Heart left ventricle (tissue), 16 donors: ENCODE data around the gene ZNF22. TPM values are rescaled to one million over a fixed set of nuclear protein-coding genes. Genes with fewer than 3 reads are reported as not detected.
A peak's percentile ranks its signal among the peaks of the same experiment; 100 is the strongest.

ENCODE experiments used
- ATAC-seq, 4 donors: fragments of 200-7000 bp; cut with Tn5 transposase; one replicate each; pipeline ENCODE4 v1.9.1; 2020 to 2022; ENCODE audit warnings: moderate library complexity in 4 of 4, mild to moderate bottlenecking in 3 of 4, moderate number of reproducible peaks in 1 of 4
- DNase-seq, 5 donors: peaks; one replicate each; pipeline ENCODE4 v3.0.0-alpha.2; 2020
- H3K27ac ChIP-seq, 12 donors: fragments of 200-600 bp; sonication (generic) in 4 of 12; one replicate each; pipeline versions ENCODE4 v1.5.0 to v1.8.0; 2016 to 2022; ENCODE audit warnings: mild to moderate bottlenecking in 2 of 12
- H3K27me3 ChIP-seq, 9 donors: fragments of 200-600 bp; sonication (generic) in 2 of 9; one replicate each; pipeline versions ENCODE4 v1.5.1 to v1.8.0; 2016 to 2022; ENCODE audit warnings: mild to moderate bottlenecking in 3 of 9
- H3K36me3 ChIP-seq, 9 donors: fragments of 200-600 bp; sonication (generic) in 2 of 9; one replicate each; pipeline versions ENCODE4 v1.5.0 to v1.8.0; 2018 to 2022; ENCODE audit warnings: mild to moderate bottlenecking in 2 of 9
- H3K4me1 ChIP-seq, 12 donors: fragments of 200-600 bp; sonication (generic) in 4 of 12; one replicate each; pipeline versions ENCODE4 v1.5.0 to v1.8.0; 2016 to 2022; ENCODE audit warnings: mild to moderate bottlenecking in 3 of 12
- H3K4me3 ChIP-seq, 12 donors: fragments of 200-600 bp; sonication (generic) in 4 of 12; one replicate each; pipeline versions ENCODE4 v1.5.0 to v1.8.0; 2017 to 2022; ENCODE audit warnings: mild to moderate bottlenecking in 9 of 12, moderate library complexity in 4 of 12
- H3K9me3 ChIP-seq, 12 donors: fragments of 200-600 bp; sonication (generic) in 4 of 12; one replicate each; pipeline versions ENCODE4 v1.5.0 to v1.8.0; 2016 to 2022; ENCODE audit warnings: mild to moderate bottlenecking in 1 of 12
- CTCF ChIP-seq, 12 donors: fragments of 200-600 bp; sonication (generic) in 4 of 12; IDR thresholded peaks; one replicate each; pipeline versions ENCODE4 v1.5.0 to v1.8.0; 2018 to 2022; ENCODE audit warnings: antibody characterized with exemption in 12 of 12, mild to moderate bottlenecking in 5 of 12
- POLR2A ChIP-seq, 2 donors: fragments of 450-650 bp; IDR thresholded peaks; one replicate each; pipeline ENCODE4 v1.6.1; 2017; ENCODE audit warnings: antibody characterized with exemption in 2 of 2, mild to moderate bottlenecking in 2 of 2, moderate library complexity in 2 of 2
- WGBS, 4 donors: extraction: QIAGEN DNeasy Blood & Tissue Kit in 2 of 4; methylation state at CpG; one replicate each; pipeline versions ENCODE4 v1.1.5 to v1.1.7; 2013 to 2018; 5-methylcytosine and 5-hydroxymethylcytosine counted together
- intact Hi-C, 10 donors: fragments of 100-400 bp; cut with DNase I; formaldehyde crosslinking; loops; one replicate each; pipeline versions ENCODE4 v1.11.1 to v1.14.2; 2022
- polyA plus RNA-seq, 2 donors: library from polyadenylated mRNA; stranded (reverse); fragments of 200-250 nt; gene quantifications; one replicate each; pipeline ENCODE4 v1.2.3, GENCODE V29; 2013
- total RNA-seq, 9 donors: library from RNA; depleted of rRNA in 2 of 9; stranded (reverse); fragments of >200 nt in 2 of 9; fragmentation: NEBNext Ultra II Directional in 3 of 9; extraction: Animal tissue kit (Norgen Biotek cat#: 25700) in 3 of 9; gene quantifications; one replicate each; pipeline versions ENCODE4 v1.1.0 to v1.2.4, GENCODE V29; 2016 to 2023
- donor health status: ischemic (EF 13 %, LVEDD 7.1; RV severe dilation, severe dysfunction).
- donor health status: healthy with polysubstance abuse.
- donor health status: DM: no; HTN: yes; CAD: no.
- donor health status: DM: no; HTN: no; CAD: no.
- donor health status: ischemic (EF 25% LVEDD 6.9; RV normal size, moderate dysfunction).
- donor health status: ischemic (EF 25% LVEDD 5.7; RV mildly dilated, moderate dysfunction).
- donor health status: healthy.
- donor health status: DM: yes; HTN: yes; CAD: no.
- donor health status: ischemic (EF 35%, LVEDD 5.7; RV mildly dilated, moderate dysfunction).
- donor health status: nonischemic (EF 11% LVEDD 7.7; RV severe dilation, severe dysfunction).
- donor health status: DM: yes; HTN: yes; CAD: no.
- donor health status: PGD.
- donor health status: ischemic (EF 29% LVEDD 5.4; RV normal size, mild dysfunction).
- donor health status: nonischemic (EF 23%, LVEDD 6.1; RV moderate dilation, normal function).

ZNF22 gene
- total and polyA plus RNA-seq, 11 donors: 12.6 to 17.5 (median 14.6) TPM

- H3K27ac ChIP-seq: peak overlapping the region in 8 of 12 donors; percentile 14 to 97 (median 86)
- DNase-seq: no peak
- intact Hi-C loops: loop anchor here in 4 of 10 donors (2.0 to 10.0 kb wide), 4 partner anchors 39 to 1297 kb away; no protein-coding TSS in a partner anchor
- H3K36me3 ChIP-seq: peaks cover 0 to 60% (median 41%) of the 10 kb centered on the region in 9 donors
- TF ChIP-seq POLR2A (IDR thresholded peaks at IDR 0.05) (no peak), CTCF (IDR thresholded peaks at IDR 0.05) (no peak)
- H3K27me3 ChIP-seq: no peaks in the 10 kb centered on the region
- no peak for ATAC-seq
- H3K9me3 ChIP-seq: no peaks in the 10 kb centered on the region
- no peak overlapping the region for H3K4me3 ChIP-seq
- 95 to 96% (median 95%) methylated on average over 12 of the region's 12 CpGs for WGBS, 4 donors
- peaks cover 10 to 92% (median 69%) of the 10 kb centered on the region in 12 donors for H3K4me1 ChIP-seq
These were observed 28.6 kb upstream of the ZNF22 start for GRCh38 chr10:44971935-44972757.

GRCh38 chr10:44972874-44973306 lies 27.8 kb upstream of the ZNF22 start:
- TF ChIP-seq CTCF (IDR thresholded peaks at IDR 0.05): no peak
- H3K9me3 ChIP-seq: no peaks in the 10 kb centered on the region
- H3K4me3 ChIP-seq: no peak overlapping the region
- DNase-seq (peak in 1 of 5 donors; percentile 38), ATAC-seq (no peak)
- H3K27me3 ChIP-seq: no peaks in the 10 kb centered on the region
- H3K36me3 ChIP-seq: peaks cover 0 to 67% (median 44%) of the 10 kb centered on the region in 9 donors
- peak overlapping the region in 11 of 12 donors; percentile 14 to 97 (median 82) for H3K27ac ChIP-seq
- whole genome bisulfite sequencing, 4 donors: 54 to 62% (median 58%) methylated on average over 6 of the region's 6 CpGs
- peaks cover 6 to 92% (median 67%) of the 10 kb centered on the region in 12 donors for H3K4me1 ChIP-seq
- intact Hi-C loops: loop anchor here in 4 of 10 donors (2.0 to 10.0 kb wide), 4 partner anchors 40 to 1298 kb away; no protein-coding TSS in a partner anchor

GRCh38 chr10:44973323-44974081 lies 27.2 kb upstream of the ZNF22 start:
- no peak for TF ChIP-seq POLR2A (IDR thresholded peaks at IDR 0.05)
- TF ChIP-seq CTCF (IDR thresholded peaks at IDR 0.05): no peak
- DNase-seq (peak in 1 of 5 donors; percentile 35), ATAC-seq (no peak)
- Histone ChIP-seq H3K27me3 (no peaks in the 10 kb centered on the region), H3K9me3 (no peaks in the 10 kb centered on the region), H3K4me1 (peaks cover 6 to 92% (median 61%) of the 10 kb centered on the region in 12 donors), H3K27ac (peak overlapping the region in 11 of 12 donors; percentile 78 to 97 (median 91)), H3K36me3 (peaks cover 0 to 67% (median 44%) of the 10 kb centered on the region in 9 donors), H3K4me3 (peak overlapping the region in 1 of 12 donors; percentile 50)
- intact Hi-C loops: loop anchor here in 7 of 10 donors (2.0 to 10.0 kb wide), 6 partner anchors 15 to 1299 kb away; partner anchors contain the start of gene RASSF4 (in 1 of the 7)
- WGBS, 4 donors: 58 to 75% (median 64%) methylated on average over 16 to 18 of the region's 18 CpGs
